H9 (cell line): ENCODE data around the gene GSAP. TPM values are rescaled to one million over a fixed set of nuclear protein-coding genes. Genes with fewer than 3 reads are reported as not detected.

Source experiments
- DNase-seq: peaks from one replicate; pipeline ENCODE4 v3.0.0-alpha.2; 2017
- H2AFZ ChIP-seq: one replicate; pipeline ENCODE4 v1.6.1; 2013; ENCODE audit warnings: mild to moderate bottlenecking, low read length, control low read depth, moderate library complexity
- H2AK5ac ChIP-seq: 2 replicates; pipeline ENCODE4 v1.6.1; 2013; ENCODE audit warnings: low read length, control low read depth, mixed read lengths; ENCODE audit not compliant: insufficient read length
- H2BK120ac ChIP-seq: one replicate; pipeline ENCODE4 v1.6.1; 2013; ENCODE audit warnings: low read depth, mild to moderate bottlenecking, low read length, control low read depth, inconsistent platforms; ENCODE audit not compliant: poor library complexity, severe bottlenecking
- H2BK12ac ChIP-seq: 2 replicates; pipeline ENCODE4 v1.6.1; 2013; ENCODE audit warnings: low read length, control low read depth, mixed read lengths, low read depth; ENCODE audit not compliant: insufficient read length
- H2BK15ac ChIP-seq: 2 replicates; pipeline ENCODE4 v1.6.1; 2013; ENCODE audit warnings: low read depth, low read length, control low read depth
- H2BK20ac ChIP-seq: one replicate; pipeline ENCODE4 v1.6.1; 2013; ENCODE audit warnings: low read depth, mild to moderate bottlenecking, low read length, control low read depth, inconsistent platforms; ENCODE audit not compliant: poor library complexity, severe bottlenecking
- H2BK5ac ChIP-seq: 2 replicates; pipeline ENCODE4 v1.6.1; 2013; ENCODE audit warnings: low read length, control low read depth, mixed read lengths; ENCODE audit not compliant: insufficient read length
- H3K14ac ChIP-seq: 2 replicates; pipeline ENCODE4 v1.6.1; 2013; ENCODE audit warnings: low read length, control low read depth; ENCODE audit not compliant: insufficient read depth
- H3K18ac ChIP-seq: 2 replicates; pipeline ENCODE4 v1.6.1; 2013; ENCODE audit warnings: low read depth, mild to moderate bottlenecking, mixed read lengths, low read length, control low read depth; ENCODE audit not compliant: insufficient read length
- H3K23ac ChIP-seq: 2 replicates; pipeline ENCODE4 v1.6.1; 2013; ENCODE audit warnings: low read length, control low read depth, mixed read lengths, low read depth; ENCODE audit not compliant: insufficient read length
- H3K23me2 ChIP-seq: 2 replicates; pipeline ENCODE4 v1.6.1; 2013; ENCODE audit warnings: low read depth, mild to moderate bottlenecking, mixed read lengths, low read length, control low read depth; ENCODE audit not compliant: insufficient read length, poor library complexity, severe bottlenecking
- H3K27ac ChIP-seq: 2 replicates; pipeline ENCODE4 v1.5.1; 2013; ENCODE audit warnings: low read length, control low read depth, mixed read lengths, low read depth; ENCODE audit not compliant: insufficient read length
- H3K27me3 ChIP-seq: 2 replicates; pipeline ENCODE4 v1.6.1; 2013; ENCODE audit warnings: low read length, control low read depth, inconsistent platforms; ENCODE audit not compliant: insufficient read depth
- H3K4ac ChIP-seq: 2 replicates; pipeline ENCODE4 v1.6.1; 2013; ENCODE audit warnings: low read depth, mild to moderate bottlenecking, control low read depth, inconsistent platforms, low read length, moderate library complexity
- H3K4me1 ChIP-seq: 2 replicates; pipeline ENCODE4 v1.6.1; 2013; ENCODE audit warnings: low read length, control low read depth, inconsistent platforms; ENCODE audit not compliant: insufficient read depth
- H3K4me2 ChIP-seq: 2 replicates; pipeline ENCODE4 v1.6.1; 2013; ENCODE audit warnings: low read length, control low read depth, mixed read lengths; ENCODE audit not compliant: insufficient read length, insufficient read depth
- H3K56ac ChIP-seq: 2 replicates; pipeline ENCODE4 v1.6.1; 2013; ENCODE audit warnings: low read depth, mild to moderate bottlenecking, mixed read lengths, low read length, control low read depth; ENCODE audit not compliant: insufficient read length
- H3K79me1 ChIP-seq: 2 replicates; pipeline ENCODE4 v1.6.1; 2013; ENCODE audit warnings: low read depth, mild to moderate bottlenecking, moderate library complexity, low read length, control low read depth, inconsistent platforms; ENCODE audit not compliant: insufficient read depth, poor library complexity, severe bottlenecking
- H3K79me2 ChIP-seq: 2 replicates; pipeline ENCODE4 v1.6.1; 2013; ENCODE audit warnings: low read length, control low read depth, inconsistent platforms; ENCODE audit not compliant: insufficient read depth
- H3K9ac ChIP-seq: 2 replicates; pipeline ENCODE4 v1.6.1; 2013; ENCODE audit warnings: low read length, control low read depth, mixed read lengths; ENCODE audit not compliant: insufficient read length; ENCODE audit errors: extremely low read depth
- H3K9me3 ChIP-seq: one replicate; pipeline ENCODE4 v1.6.1; 2013; ENCODE audit warnings: low read depth, low read length, inconsistent platforms; ENCODE audit not compliant: control insufficient read depth
- H3T11ph ChIP-seq: one replicate; pipeline ENCODE4 v1.6.1; 2013; ENCODE audit warnings: mild to moderate bottlenecking, low read length, control low read depth, inconsistent platforms
- H4K20me1 ChIP-seq: one replicate; pipeline ENCODE4 v1.6.1; 2013; ENCODE audit not compliant: control insufficient read depth, insufficient read length, insufficient read depth
- H4K5ac ChIP-seq: 2 replicates; pipeline ENCODE4 v1.6.1; 2013; ENCODE audit warnings: low read depth, mild to moderate bottlenecking, mixed read lengths, low read length, control low read depth; ENCODE audit not compliant: insufficient read length
- H4K8ac ChIP-seq: replicated peaks from 2 replicates; pipeline ENCODE4 v1.6.1; 2013; ENCODE audit warnings: low read length, control low read depth, mixed read lengths, low read depth; ENCODE audit not compliant: insufficient read length
- H4K91ac ChIP-seq: 2 replicates; pipeline ENCODE4 v1.6.1; 2013; ENCODE audit warnings: low read depth, mild to moderate bottlenecking, moderate library complexity, mixed read lengths, low read length, control low read depth; ENCODE audit not compliant: insufficient read length
- H3K27ac Mint-ChIP-seq, 3 experiments: 2 replicates in 2 of 3; 3 replicates in 1 of 3; pipeline ENCODE4 v1.8.0; 2020 to 2021; ENCODE audit warnings: mixed read lengths in 3 of 3, mild to moderate bottlenecking in 1 of 3, moderate library complexity in 1 of 3
- H3K27me3 Mint-ChIP-seq: 2 replicates; pipeline ENCODE4 v1.8.0; 2021; ENCODE audit warnings: low read depth, mild to moderate bottlenecking, moderate library complexity, mixed read lengths
- H3K36me3 Mint-ChIP-seq, 3 experiments: 2 replicates in 2 of 3; 3 replicates in 1 of 3; pipeline ENCODE4 v1.8.0; 2020 to 2021; ENCODE audit warnings: low read depth in 3 of 3, mixed read lengths in 3 of 3; ENCODE audit not compliant: insufficient read depth in 1 of 3
- H3K4me1 Mint-ChIP-seq, 2 experiments: 2 replicates each; pipeline ENCODE4 v1.8.0; 2020; ENCODE audit warnings: mixed read lengths in 2 of 2
- H3K4me3 Mint-ChIP-seq, 2 experiments: 2 replicates in 1 of 2; 3 replicates in 1 of 2; pipeline ENCODE4 v1.8.0; 2020 to 2021; ENCODE audit warnings: mild to moderate bottlenecking in 2 of 2, mixed read lengths in 2 of 2, moderate library complexity in 1 of 2
- H3K9me3 Mint-ChIP-seq, 2 experiments: 2 replicates in 1 of 2; 3 replicates in 1 of 2; pipeline ENCODE4 v1.8.0; 2020; ENCODE audit warnings: mild to moderate bottlenecking in 2 of 2, mixed read lengths in 2 of 2, moderate library complexity in 1 of 2
- CTCF ChIP-seq: fragments of 200-600 bp; sonication (generic); conservative IDR thresholded peaks from 3 replicates; pipeline ENCODE4 v1.8.0; 2021; ENCODE audit warnings: antibody characterized with exemption, mild to moderate bottlenecking
- total RNA-seq: library from RNA; stranded (reverse); gene quantifications from 2 replicates; pipeline ENCODE4 v1.2.1, GENCODE V29; 2021

The GSAP gene
- total RNA-seq, 1 experiment from 2014 or later, result 1.9 TPM

- Histone ChIP-seq H3K56ac (no peak overlapping the region), H3K79me2 (no peaks in the 10 kb centered on the region), H3K4me2 (no peak overlapping the region), H3K23ac (no peak overlapping the region), H4K20me1 (no peaks in the 10 kb centered on the region), H3K9me3 (no peaks in the 10 kb centered on the region), H4K5ac (no peak overlapping the region), H2BK20ac (no peak overlapping the region), H3K4ac (no peak overlapping the region), H2BK5ac (no peak overlapping the region), H3K4me1 (peaks cover 5% of the 10 kb centered on the region), H3T11ph (no peak overlapping the region), H2BK15ac (no peak overlapping the region), H3K27ac (no peak overlapping the region), H3K23me2 (peaks cover 3% of the 10 kb centered on the region), H4K91ac (no peak overlapping the region), H4K8ac (no peak overlapping the region), H3K27me3 (no peaks in the 10 kb centered on the region), H3K79me1 (no peaks in the 10 kb centered on the region), H2AK5ac (no peak overlapping the region), H2AFZ (no peak overlapping the region), H2BK120ac (no peak overlapping the region), H2BK12ac (no peak overlapping the region), H3K14ac (no peak overlapping the region), H3K18ac (no peak overlapping the region), H3K9ac (no peak overlapping the region)
- H3K27me3 Mint-ChIP-seq, result peaks cover 11% of the 10 kb centered on the region
- no peak overlapping the region for H3K4me3 Mint-ChIP-seq
- H3K36me3 Mint-ChIP-seq, result no peaks in the 10 kb centered on the region
- TF ChIP-seq CTCF, result no peak
- H3K9me3 Mint-ChIP-seq, result no peaks in the 10 kb centered on the region; a peak in 2 of 5 replicates
- DNase-seq, result no peak
- H3K27ac Mint-ChIP-seq, result no peak overlapping the region
- H3K4me1 Mint-ChIP-seq, result peaks cover 38 to 39% of the 10 kb centered on the region in 2 experiments
Measured at GRCh38 chr7:77422500-77422899, 6.4 kb upstream of the GSAP start.
